HG03103 (cell line): ENCODE results near the gene CD96.
"Not testable (repeated sequence)": the region's sequence is repeated elsewhere in the genome, so short reads cannot be mapped to it uniquely, and the experiment has no call there.

ENCODE experiments used
- ATAC-seq: cut with Tn5 transposase; IDR thresholded peaks from one replicate; pipeline ENCODE4 v1.9.1; 2021; ENCODE audit warnings: low read depth; ENCODE audit not compliant: unreplicated experiment

Gene CD96

DNA sequence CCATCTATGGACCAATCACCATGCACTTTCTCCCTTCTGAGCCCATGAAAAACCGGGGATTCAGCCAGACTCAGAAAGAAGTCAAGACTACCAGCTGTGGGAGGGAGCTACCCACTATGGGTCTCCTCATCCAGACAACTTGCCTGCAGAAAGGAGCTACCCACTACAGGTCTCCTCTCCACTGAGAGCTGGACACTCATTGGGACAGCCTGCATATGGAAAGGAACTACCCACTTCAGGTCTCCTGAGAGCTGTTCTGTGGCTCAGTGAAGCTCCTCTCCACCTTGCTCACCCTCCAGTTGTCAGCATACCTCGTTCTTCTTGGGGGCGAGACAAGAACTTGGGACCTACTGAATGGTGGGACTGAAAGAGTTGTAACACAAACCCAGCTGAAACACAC, 75.4 kb downstream of the CD96 start:
- no peak for ATAC-seq

- ATAC-seq: no peak
Measured at GRCh38 chr3:111617912-111618601, 76.1 kb downstream of the CD96 start.

GRCh38 chr3:111618945-111619344, 76.9 kb downstream of the CD96 start:
- no peak for ATAC-seq

DNA sequence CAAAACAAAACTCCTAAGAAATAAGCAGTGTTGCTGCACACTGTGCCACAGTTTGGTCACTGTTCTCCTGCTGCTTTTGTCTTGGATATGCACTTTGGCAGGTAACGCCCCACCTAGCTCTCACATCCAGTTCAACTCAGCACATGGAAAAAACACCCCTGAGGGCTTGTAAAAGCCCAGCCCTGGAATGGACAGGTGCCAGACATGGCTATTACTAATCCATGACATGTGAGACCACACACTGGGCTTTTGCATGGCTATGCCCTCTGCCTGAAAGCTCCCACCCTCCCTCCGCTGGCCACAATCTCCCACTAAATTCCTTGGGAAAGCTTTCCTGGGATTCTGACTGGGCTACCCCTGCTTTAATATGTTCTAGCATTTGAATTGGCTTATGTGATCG, 77.8 kb downstream of the CD96 start:
- no peak for ATAC-seq

DNA sequence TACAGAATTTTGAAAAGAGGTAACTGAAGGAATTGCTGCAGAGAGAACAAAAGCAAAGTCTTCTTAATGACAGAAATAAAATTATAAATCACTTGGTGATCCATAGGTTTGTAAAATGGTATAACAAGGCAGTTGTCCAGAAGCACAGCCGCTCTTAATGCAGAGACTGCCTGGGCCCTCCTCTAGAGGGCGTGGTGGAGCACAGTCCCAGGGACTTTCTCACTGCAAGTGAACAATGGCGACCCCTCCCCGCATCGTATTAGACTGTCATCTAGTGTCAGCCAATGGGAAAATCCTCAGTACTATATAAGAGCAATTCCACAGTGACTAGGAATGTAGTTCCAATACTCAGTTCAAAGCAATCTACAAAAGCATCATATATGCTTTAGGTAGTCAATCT, 79.5 kb downstream of the CD96 start:
- ATAC-seq: no peak

DNA sequence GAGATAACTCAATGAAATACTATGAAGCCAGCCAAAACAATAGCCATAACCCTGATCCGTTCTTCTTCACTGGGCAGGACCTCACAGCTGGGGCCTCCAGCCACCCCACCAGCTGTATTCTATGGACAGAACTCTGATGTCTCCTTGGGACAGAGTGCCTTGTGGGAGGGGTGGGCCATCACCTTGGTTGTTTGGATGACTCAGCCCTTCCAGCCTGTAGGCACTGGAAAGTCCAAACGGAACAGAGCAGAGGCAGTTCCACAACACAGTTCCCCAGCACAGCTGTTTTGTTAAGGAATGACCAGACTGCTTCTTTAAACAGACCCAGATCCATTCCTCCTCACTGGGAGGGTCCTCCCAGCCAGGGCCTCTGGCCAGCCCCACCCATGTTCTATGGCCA, 85.1 kb downstream of the CD96 start:
- no peak for ATAC-seq

DNA sequence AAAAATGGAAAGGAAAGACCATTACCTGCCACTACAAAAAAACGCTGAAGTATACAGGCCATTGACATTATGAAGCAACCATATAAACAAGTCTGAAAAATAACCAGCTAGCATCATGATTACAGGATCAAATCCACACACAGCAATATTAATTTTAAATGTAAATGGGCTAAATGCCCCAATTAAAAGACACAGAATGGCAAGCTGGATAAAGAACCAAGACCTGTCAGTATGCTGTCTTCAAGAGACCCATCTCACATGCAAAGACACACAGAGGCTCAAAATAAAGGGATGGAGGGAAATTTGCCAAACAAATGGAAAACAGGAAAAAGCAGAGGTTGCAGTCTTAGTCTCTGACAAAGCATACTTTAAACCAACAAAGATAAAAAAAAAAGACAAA, 87.0 kb downstream of the CD96 start:
- ATAC-seq: not testable (repeated sequence)

GRCh38 chr3:111630638-111631037, 88.6 kb downstream of the CD96 start:
- ATAC-seq: not testable (repeated sequence)

- no peak for ATAC-seq
Measured at GRCh38 chr3:111635403-111635802, 93.4 kb downstream of the CD96 start.

GRCh38 chr3:111636366-111636885, 94.4 kb downstream of the CD96 start:
- no peak for ATAC-seq

- no peak for ATAC-seq
Measured at GRCh38 chr3:111639316-111639715, 97.3 kb downstream of the CD96 start.

GRCh38 chr3:111648991-111649579, 107.1 kb downstream of the CD96 start:
- ATAC-seq: no peak

DNA sequence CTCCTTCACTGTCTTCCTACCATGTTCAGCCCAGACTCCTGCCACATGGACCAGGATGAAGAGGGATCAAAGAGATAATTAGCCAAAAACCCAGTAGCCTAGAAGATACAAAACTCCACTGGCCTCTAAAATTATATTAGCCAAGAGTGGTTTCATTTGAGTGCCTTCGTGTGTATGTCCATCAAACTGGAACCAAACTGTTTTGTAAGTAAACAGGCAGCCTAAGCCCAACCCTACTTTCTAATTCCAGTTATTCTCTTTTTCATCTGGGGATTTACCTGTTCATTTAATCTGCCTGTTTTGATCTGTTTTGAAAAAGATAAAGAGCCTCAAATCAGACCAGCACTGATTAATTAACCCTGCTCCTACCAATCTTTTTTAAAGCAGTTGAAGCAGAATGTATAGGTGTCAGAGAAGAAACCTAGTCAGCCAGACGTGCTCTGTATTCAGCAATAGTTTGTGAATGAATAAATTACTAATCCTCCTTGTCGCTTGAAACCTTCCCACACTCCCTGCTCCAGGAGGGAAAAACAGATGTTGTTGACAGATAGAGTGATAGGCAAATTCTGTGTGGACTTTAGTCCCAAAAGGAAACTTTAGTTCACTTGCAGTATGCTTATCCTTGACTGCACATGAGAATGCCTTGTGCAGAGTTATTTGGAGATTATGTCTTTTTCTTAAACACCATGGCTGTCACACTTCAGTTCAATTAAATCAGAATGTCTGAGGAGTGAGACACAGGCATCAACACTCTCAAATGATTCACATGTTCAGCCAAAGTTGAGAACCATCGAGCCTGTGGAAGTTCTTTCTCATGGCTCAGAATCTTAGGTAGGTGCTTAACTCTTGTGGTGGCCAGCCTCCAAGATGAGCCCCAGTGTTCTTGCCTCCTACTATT, 108.6 kb downstream of the CD96 start:
- ATAC-seq: no peak

- ATAC-seq: no peak
Measured at GRCh38 chr3:111652492-111653180, 110.6 kb downstream of the CD96 start.

DNA sequence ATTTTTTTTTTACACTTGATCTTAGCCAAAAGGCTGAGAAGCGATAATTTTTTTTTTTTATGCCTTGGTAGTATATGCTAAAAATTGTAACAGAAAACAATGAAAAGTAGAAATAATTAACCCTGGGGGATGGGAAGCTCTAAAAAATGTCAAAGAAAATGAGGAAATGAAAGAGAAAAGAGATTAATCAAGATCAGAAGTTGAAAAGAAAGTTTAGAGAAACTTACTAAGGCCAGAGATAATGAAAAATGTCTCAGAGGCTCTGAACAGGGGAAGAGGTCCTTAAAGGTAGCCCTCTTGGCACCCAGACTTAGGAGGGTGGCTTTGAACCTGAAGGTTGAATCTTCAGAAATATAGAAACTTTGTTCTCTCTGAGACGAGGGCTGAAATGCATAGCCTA, 111.8 kb downstream of the CD96 start:
- no peak for ATAC-seq

DNA sequence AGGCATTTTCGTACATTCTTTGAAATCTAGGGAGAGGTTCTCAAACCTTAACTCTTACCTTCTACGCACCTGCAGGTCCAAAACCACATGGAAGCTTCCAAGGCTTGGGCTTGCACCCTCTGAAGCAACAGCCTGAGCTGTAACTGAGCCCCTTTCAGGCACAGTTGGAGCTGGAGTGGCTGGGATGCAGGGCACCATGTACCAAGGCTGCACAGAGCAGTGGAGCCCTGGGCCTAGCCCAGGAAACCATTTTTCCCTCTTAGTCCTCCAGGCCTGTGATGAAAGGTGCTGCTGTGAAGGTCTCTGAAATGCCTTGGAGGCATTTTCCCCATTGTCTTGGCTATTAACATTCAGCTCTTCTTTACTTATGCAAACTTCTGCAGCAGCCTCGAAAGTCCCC, 120.0 kb downstream of the CD96 start:
- no peak for ATAC-seq

DNA sequence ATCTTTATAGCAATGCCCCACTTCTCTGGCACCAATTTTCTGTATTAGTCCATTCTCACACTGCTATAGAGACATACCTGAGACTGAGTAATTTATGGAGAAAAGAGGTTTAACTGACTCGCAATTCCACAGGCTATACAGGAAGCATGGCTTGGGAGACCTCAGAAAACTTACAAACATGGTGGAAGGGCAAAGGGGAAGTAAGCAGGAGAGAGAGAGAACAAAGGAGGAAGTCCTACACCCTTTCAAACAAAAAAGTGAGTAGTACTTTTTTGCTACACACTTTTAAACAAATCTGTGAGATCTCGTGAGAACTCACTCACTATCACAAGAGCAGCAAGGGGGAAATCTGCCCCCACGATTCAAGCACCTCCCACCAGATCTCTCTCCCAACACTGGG, 120.9 kb downstream of the CD96 start:
- ATAC-seq: no peak

DNA sequence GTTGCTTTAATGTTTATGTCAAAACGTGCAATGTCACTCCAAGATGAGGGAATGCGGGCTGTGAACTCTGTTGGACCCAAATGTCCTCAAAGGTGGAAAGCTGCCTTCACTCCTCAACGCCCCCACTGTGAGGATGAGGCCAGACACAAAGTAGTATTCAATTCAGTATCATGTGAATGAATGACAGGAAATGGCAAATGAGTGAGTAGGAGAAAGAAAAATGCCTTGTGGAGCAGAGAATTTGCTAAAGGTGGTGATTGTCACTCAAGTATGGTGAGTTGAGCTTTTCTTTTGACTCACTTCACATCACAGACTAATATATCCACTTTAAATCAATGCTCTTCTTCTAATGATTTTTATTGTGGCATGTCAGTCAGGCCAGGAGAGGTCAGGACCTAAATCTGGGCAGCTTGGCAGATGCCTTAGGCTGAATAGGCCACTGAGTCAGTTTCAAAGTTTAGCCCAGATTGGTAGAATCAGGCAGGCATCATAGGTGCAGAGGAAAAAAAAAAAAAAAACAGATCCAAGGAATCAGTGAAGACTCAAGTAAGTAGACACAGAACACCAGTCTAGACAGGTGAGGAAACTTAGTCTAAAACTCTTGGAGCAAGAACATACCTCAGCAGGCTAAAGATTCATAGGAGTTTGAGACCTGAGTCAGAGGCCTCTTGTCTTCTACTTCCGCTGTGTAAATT, 124.2 kb downstream of the CD96 start:
- ATAC-seq: no peak

DNA sequence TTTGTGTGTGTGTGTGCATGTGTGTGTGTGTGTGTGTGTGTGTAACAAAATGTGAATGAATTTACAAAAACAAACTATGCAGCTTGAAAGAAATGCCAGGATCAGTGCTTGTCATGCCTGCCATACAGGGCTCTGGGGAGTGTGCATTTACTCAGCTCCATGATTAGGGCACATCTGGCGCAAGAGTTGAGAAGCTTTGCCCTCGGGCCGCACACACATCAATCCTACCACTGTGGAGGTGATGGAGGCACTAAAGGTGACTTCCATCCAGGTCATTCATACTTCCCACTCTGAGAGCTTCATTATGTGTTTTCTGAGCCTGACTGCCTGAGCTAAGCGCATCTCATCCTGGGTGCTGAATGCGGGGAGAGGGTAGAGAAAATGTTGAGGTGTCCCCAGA, 125.2 kb downstream of the CD96 start:
- no peak for ATAC-seq

- peak; percentile 98 for ATAC-seq
Measured at GRCh38 chr3:111667621-111668239, 125.7 kb downstream of the CD96 start.
